Fibroblast of skin of left biceps (primary cell): ENCODE results near the gene VTCN1.
"Not testable (repeated sequence)": the region's sequence is repeated elsewhere in the genome, so short reads cannot be mapped to it uniquely, and the experiment has no call there.

Source experiments
- DNase-seq, 2 experiments: peaks; one replicate each; pipeline ENCODE4 v3.0.0-alpha.2; 2013; ENCODE audit warnings: low read depth in 2 of 2

Gene VTCN1

DNA sequence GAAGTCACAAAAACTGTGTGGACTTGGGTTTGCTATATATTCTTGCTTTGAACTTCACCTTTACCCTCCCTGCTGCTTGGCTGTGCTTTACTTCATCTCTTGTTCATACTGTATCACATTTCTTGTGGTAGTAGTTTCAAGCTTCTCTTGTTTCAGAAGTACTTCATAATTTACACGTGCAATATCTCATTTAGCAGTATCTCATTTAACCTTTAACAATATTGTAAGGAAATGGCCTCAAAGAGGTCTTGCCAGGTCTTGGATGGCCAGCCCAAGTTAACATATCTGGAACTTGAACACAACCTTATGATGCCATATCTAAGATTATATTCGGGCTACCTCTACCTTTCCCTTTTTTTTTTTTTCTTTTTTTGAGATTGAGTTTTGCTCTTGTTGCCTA, 87.5 kb downstream of the VTCN1 start:
- DNase-seq = no peak

- no peak for DNase-seq
These were observed 88.2 kb downstream of the VTCN1 start for GRCh38 chr1:117122330-117123025.

- peak; percentile 88 to 91 for DNase-seq
These were observed 89.0 kb downstream of the VTCN1 start, which contains the start of gene TRIM45 for GRCh38 chr1:117121589-117122329. TRIM45 (minus strand) TSS chr1:117121749; CDS start chr1:117121201, 548 bp downstream.

- no peak for DNase-seq
These were observed 89.7 kb downstream of the VTCN1 start for GRCh38 chr1:117120774-117121588.

- DNase-seq = not testable (repeated sequence)
These were observed 91.6 kb downstream of the VTCN1 start for GRCh38 chr1:117119144-117119543.

GRCh38 chr1:117118137-117118536, 92.6 kb downstream of the VTCN1 start:
- no peak for DNase-seq

GRCh38 chr1:117117697-117118096, 93.0 kb downstream of the VTCN1 start:
- DNase-seq = no peak

DNA sequence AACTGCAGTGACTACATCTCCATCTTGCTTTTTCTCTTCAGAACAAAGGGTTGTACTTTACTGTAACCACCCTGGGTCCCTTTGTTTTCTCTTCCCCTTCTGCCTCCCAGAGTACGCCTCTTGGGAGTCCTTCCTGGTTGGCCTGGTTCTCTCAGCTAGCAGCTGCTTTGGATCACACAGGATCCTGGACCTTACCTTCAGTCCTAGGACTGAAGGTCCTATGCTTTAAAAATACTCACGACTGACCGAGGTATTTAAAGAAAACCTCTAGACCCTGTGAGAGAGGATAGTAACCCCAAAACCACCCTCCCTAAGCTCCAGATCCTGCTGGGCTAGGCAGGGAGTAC, 94.0 kb downstream of the VTCN1 start:
- no peak for DNase-seq

DNA sequence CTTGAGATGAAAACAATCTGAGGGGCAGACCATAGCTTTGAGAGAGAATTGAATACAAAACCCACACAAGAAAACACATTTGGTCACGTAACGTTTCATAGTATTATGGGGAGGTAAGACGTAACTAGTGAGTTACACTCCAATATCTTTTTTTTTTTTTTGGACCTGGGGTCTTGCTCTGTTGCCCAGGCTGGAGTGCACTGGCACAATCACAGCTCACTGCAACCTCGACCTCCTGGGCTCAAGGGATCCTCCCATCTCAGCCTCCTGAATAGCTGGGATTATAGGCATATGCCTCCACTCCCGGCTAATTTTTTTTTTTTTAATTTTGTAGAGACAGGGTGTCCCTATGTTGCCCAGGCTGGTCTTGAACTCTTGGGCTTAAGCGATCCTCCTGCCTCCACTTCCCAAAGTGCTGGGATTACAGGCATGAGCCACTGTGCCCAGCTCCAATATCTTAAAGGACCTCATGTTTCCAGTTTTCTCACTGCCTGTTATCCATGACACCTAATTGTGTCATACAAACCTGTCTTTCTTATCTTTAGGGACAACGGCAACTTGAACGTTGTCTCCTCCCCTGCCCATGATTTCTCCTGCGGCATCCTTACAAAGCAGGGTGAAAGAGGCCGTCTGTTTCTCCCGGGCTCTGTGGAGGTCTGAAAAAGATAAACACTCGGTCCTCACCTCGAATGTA, 94.5 kb downstream of the VTCN1 start:
- DNase-seq = no peak

DNA sequence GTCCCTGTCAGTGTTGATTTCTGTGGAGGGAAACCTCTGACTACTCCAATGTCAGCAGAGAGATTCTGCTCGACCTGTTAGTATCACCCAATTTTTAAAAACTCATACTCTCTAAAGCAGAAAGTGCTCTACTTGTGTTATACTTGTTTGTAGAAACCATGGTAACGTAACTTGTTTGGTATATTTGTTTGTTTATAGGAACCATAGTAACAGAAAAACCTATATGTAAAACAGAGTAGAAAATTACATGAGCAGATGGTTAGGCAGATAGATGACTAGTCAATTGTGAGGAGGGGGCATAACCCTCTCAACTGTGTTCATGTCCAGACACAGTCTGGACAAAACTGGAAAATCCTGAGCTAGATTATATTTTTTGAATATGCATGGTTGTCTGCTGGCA, 95.8 kb downstream of the VTCN1 start:
- DNase-seq = no peak

DNA sequence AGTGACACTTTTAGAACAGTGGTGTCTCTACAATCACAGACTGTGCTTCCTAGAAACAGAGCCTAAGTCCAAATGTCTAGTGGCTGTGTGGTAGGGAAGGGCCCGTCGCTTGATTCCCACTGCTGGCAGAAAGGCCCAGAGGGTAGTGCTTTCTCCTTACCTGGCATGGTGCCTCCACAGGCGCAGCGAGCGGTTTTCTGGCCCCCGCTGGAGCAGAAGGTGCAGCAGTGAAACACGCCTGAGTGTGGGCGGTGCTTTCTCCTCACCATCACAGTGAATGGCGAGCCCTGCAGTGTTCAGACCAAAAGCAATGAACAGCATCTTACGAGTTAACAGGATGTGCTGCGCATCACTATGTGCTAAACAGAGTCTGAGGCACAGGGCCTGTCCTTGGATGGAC, 97.5 kb downstream of the VTCN1 start:
- DNase-seq = no peak

- DNase-seq = no peak
These were observed 98.5 kb downstream of the VTCN1 start for GRCh38 chr1:117112047-117112717.

- DNase-seq = no peak
These were observed 100.0 kb downstream of the VTCN1 start for GRCh38 chr1:117110774-117111173.

GRCh38 chr1:117107364-117107763, 103.4 kb downstream of the VTCN1 start:
- no peak for DNase-seq

DNA sequence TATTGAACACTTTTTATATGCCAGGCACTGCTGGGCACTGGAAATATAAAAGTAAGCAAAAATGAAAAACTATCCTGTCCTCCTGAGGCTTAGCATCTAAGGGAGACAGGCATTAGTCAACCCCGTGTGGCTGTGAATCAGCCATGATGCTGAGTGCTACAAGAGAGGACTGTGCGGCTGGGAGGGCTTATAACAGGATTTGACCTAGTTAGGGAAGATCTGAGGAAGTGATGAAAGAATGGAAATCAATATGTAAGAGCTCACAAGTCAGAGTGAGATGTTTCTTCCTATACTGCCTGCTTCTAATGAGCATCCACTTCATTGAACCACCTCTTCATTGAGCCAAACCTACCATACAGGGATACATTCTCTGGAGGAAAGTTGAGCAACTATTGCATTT, 104.2 kb downstream of the VTCN1 start:
- no peak for DNase-seq

GRCh38 chr1:117105722-117106121, 105.0 kb downstream of the VTCN1 start:
- no peak for DNase-seq

DNA sequence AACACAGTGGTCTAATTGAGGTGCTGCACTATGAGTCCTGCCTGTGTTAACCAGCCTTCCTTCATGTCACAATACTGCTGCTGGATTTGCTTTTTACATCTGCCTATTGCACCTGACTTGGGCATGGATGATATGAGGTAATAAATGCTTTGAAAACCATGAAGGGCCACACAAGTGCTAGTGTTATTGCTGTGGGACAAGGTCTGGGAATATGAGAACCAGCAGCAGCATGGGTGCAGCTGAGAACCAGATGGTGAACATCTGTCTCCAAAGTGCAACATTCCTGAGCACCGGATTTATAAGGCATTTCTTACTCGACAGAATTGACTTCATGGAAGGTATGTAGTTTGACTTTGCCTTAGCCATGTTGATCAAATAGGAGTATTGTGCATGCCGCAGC, 105.7 kb downstream of the VTCN1 start:
- peak in 1 of 2 experiments; percentile 40 for DNase-seq

DNA sequence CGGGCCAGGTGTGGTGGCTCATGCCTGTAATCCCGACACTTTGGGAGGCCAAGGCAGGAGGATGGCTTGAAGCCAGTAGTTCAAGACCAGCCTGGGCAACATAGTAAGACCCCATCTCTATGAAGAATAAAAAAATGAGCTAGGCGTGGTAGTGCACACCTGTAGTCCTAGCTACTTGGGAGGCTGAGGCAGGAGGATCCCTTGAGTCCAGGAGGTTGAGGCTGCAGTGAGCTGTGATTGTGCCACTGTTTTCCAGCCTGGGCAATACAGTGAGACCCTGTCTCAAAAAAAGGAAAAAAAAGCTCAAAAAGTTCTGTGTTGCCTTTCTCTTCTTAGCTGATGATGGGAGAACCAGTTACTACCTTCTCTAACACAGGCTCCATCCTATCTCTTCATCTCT, 108.9 kb downstream of the VTCN1 start:
- DNase-seq = not testable (repeated sequence)

- no peak for DNase-seq
These were observed 109.4 kb downstream of the VTCN1 start for GRCh38 chr1:117101334-117101733.

DNA sequence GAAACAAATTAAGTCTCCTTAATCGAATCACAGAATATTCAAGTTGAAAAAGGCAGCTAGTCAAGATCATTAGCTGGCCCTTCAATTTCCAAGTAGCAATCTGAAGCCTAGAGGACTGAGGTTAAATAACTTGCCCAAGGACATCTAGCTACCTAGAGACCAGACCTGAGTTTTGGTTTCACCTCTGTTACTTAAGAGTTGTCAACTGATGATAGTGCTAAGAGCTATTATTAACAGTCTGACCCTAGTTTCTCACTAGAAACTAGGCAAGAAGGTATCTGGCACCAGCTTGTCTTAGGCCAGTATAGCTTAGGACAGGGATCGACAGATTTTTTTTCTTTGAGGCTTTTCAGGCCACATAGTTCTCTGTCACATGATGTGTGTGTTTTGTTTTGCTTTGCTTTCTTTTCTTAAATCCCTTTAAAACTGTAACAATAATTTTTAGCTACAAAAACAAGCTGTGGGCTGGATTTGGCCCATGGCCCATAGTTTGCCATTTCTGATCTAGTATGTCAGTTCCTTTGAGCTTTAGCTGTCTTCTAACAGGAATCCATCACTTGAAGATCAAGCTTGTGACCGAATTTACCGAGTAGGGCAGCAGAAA, 112.3 kb downstream of the VTCN1 start:
- DNase-seq = no peak

- no peak for DNase-seq
These were observed 113.3 kb downstream of the VTCN1 start for GRCh38 chr1:117097443-117097842.
